Epithelial cell of proximal tubule (primary cell): ENCODE results near the gene MRPL1. TPM values are rescaled to one million over a fixed set of nuclear protein-coding genes. Genes with fewer than 3 reads are reported as not detected.
"Not testable (repeated sequence)": the region's sequence is repeated elsewhere in the genome, so short reads cannot be mapped to it uniquely, and the experiment has no call there.

ENCODE experiments used
- DNase-seq: peaks from one replicate; pipeline ENCODE4 v3.0.0-alpha.2; 2011; ENCODE audit warnings: low read depth
- H3K4me3 ChIP-seq: 2 replicates; pipeline ENCODE4 v1.5.1; 2011; ENCODE audit warnings: low read depth, mild to moderate bottlenecking, low read length
- total RNA-seq: library from RNA; depleted of rRNA; stranded (reverse); fragments of >200 nt; gene quantifications from 2 replicates; pipeline ENCODE4 v1.2.3, GENCODE V29; 2015
- TF ChIP-seq, protein P1 (sequence below): conservative IDR thresholded peaks from 2 replicates; pipeline ENCODE4 v1.5.1; 2012; ENCODE audit warnings: low read depth, mild to moderate bottlenecking, low read length

The MRPL1 gene
- total RNA-seq, 1 donor from 2014 or later: 54.2 TPM

DNA sequence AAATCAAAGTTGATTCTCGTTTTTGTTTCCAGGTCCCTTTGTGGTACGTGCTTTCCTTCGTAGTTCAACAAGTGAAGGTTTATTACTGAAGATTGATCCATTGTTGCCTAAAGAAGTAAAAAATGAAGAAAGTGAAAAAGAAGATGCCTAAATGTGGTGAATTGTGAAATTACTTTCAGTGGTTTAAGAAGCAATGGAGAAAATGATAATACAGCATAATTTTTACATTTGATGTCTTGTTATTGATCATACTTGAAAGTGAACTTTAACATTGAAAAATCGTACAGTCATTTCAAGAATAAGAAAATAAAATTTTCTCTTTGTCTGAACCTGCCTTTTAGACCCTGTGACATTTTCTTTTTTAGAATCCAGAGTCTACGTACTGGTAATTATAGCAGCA, 89.8 kb downstream of the MRPL1 start:
- no peak for DNase-seq
- no peak overlapping the region for H3K4me3 ChIP-seq
- TF ChIP-seq, protein P1, sequence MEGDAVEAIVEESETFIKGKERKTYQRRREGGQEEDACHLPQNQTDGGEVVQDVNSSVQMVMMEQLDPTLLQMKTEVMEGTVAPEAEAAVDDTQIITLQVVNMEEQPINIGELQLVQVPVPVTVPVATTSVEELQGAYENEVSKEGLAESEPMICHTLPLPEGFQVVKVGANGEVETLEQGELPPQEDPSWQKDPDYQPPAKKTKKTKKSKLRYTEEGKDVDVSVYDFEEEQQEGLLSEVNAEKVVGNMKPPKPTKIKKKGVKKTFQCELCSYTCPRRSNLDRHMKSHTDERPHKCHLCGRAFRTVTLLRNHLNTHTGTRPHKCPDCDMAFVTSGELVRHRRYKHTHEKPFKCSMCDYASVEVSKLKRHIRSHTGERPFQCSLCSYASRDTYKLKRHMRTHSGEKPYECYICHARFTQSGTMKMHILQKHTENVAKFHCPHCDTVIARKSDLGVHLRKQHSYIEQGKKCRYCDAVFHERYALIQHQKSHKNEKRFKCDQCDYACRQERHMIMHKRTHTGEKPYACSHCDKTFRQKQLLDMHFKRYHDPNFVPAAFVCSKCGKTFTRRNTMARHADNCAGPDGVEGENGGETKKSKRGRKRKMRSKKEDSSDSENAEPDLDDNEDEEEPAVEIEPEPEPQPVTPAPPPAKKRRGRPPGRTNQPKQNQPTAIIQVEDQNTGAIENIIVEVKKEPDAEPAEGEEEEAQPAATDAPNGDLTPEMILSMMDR: no peak

DNA sequence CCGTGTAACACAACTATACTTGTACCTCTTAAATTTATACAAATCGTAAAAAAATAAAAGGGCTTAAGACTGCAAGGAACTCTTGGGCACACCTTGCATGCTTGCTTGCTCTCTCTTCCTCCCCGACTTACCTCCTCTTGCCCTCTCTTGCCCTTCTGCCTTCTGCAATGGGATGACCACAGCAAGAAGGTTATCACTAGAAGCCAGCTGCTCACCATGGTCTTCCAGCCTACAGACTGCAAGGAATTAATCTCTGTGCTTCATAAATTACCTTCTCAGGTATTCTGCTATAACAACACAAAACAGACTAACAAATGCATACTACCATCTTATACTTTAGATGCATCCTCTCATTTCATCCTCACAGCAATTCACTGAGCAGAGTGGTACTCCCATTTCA, 92.1 kb downstream of the MRPL1 start:
- no peak overlapping the region for H3K4me3 ChIP-seq
- no peak for DNase-seq
- TF ChIP-seq, protein P1: no peak

DNA sequence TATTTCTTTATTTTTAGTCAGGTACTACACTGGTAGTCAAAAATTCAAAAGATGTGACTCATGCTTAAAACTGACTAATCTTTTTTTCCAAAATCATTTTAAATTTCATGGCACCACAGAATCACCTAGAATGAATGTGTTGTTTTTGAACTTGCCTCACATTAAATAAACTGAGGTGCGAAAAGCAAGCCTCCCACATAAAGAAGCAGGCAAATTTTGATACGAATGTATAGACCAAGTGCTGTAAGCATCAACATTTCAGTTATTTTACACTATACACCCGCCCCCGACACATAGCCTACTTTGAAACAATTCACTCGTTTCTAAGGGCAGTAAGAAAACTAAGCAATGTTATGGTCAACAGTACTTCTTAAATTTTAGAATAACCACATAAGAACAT, 94.3 kb downstream of the MRPL1 start:
- TF ChIP-seq, protein P1: no peak
- H3K4me3 ChIP-seq: no peak overlapping the region
- DNase-seq: no peak

DNA sequence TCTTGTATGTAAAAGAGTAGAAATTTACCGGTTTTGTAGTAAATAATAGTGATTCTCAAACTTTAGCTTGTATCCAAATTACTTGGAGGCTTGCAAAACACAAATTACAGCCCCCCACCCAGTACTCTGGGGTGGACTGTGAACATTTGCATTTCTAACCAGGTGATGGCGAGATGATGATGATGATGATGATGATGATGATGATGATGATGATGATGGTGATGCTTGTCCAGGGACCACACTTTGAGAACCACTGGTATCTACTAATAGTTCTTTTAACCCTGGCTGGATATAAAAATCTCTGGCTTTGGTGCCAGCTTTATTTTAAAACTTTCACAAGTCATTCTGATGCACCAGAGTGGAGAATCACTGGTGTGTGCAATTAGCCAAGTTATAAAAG, 96.3 kb downstream of the MRPL1 start:
- TF ChIP-seq, protein P1: no peak
- DNase-seq: no peak
- H3K4me3 ChIP-seq: no peak overlapping the region

DNA sequence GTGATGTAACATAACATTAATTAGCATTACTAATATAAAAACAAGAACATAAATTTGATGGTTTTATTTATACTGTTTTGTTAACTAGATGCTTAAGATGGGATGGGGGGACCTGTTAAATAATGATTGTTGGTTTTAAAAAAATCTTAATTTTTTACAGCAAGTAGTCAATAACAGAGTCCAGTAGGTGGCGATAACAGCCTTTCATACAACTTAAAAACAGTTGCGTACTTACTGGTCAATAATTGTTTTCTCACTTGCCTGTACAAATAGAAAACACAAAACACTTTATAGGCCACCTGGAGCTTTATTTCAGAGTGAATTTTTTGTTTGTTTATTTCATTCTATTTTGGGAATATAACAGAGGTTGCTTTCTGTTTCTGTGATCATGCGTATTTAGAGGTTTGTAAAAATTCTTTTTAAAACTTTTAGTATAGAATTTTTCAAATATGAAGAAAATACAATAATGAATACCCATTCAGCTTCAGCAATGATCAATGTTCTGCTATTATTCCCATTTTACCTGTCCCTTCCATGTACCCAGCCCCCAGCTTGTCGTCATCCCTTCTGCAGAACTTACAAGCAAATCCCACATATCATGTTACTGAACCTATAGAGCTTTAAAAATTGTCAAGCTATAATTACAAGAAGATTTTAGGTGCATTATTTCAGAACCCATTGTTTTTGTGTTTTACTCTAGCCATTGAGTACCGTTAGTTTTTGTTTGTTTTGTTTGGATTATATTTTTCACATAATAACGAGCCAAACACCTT, 97.1 kb downstream of the MRPL1 start:
- TF ChIP-seq, protein P1: peak; percentile 62
- H3K4me3 ChIP-seq: no peak overlapping the region
- DNase-seq: peak; percentile 36

DNA sequence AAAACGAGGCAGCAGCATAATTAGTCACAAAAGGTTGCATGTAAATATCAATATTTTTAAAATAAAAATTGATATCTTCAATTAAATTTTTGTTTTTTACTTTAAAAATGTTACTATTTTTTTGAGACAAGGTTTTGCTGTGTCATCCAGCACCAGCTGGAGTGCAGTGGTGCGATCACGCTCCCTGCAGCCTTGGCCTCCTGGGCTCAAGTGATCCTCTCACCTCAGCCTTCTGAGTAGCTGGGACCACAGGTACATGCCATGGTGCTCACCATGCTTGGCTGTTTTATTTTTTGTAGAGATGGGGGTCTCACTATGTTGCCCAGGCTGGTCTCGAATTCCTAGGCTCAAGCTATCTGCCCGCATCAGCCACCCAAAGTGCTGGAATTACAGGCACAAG, 97.7 kb downstream of the MRPL1 start:
- TF ChIP-seq, protein P1: no peak
- no peak for DNase-seq
- no peak overlapping the region for H3K4me3 ChIP-seq

DNA sequence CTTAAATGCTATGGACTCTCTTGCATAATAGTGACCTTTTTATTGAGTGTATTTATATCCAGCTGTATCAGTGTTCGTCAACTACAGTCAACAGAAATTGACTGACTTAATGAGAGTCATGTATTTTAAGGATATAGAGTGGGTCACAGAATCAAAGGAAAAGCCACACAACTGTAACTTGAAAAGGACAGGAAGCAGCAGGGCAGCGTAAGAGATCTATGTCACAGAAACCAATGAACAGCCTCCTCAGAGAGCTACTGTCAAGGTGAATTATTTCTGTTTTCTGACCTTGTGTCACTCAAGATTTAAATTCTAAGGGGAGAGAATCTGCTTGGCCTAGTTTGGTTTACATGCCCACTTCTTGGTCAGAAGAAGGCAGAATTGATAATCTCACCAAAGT, 100.4 kb downstream of the MRPL1 start:
- TF ChIP-seq, protein P1: no peak
- DNase-seq: no peak

DNA sequence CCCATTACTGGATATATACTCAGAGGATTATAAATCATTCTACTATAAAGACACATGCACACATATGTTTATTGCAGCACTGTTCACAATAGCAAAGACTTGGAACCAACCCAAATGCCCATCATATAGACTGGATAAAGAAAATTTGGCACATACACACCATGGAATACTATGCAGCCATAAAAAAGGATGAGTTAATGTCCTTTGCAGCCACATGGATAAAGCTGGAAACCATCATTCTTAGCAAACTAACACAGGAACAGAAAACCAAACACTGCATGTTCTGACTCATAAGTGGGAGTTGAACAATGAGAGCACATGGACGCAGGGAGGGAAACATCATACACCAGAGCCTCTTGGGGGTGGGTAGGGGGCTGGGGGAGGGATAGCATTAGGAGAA, 111.0 kb downstream of the MRPL1 start:
- DNase-seq, H3K4me3 ChIP-seq: not testable (repeated sequence)

More for the DNA sequence above, 100.4 kb downstream of the MRPL1 start:
- no peak overlapping the region for H3K4me3 ChIP-seq

DNA sequence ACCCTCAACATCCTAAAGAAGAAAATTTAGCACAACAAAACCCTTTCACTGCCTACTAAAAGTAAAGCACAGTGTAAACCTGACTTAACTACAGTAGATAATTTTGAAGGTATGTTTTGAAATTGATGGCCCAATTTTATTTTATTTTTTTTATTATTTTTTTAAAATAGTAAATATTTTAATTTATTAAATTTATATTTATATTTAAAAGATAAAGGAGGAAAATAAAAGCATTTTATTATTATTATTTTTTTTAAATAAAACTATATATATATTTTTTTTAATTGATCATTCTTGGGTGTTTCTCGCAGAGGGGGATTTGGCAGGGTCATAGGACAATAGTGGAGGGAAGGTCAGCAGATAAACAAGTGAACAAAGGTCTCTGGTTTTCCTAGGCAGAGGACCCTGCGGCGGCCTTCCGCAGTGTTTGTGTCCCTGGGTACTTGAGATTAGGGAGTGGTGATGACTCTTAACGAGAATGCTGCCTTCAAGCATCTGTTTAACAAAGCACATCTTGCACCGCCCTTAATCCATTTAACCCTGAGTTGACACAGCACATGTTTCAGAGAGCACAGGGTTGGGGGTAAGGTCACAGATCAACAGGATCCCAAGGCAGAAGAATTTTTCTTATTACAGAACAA, 120.4 kb downstream of the MRPL1 start:
- H3K4me3 ChIP-seq, DNase-seq: not testable (repeated sequence)
